ENCODE data around the gene IRX5.

IRX5 gene

DNA sequence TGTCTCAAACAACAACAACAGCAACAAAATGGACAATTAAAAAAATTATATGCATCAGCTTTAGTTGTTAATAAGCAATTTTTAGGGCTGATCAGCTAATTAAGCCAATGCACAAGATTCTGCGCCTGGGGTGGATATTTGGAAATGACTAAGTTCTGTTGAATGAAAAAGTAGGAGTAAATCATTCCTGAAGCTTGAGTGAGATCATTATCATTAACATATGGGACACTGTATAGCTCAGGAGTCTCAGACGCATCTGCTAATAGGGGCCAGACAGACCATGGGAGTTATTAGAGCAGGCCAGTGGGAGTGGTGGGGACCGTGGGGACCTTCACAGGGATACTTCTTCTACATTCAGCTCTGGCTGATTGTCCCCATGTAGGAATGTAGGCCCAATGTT, 22.8 kb downstream of the IRX5 start:
- DNase-seq: no peak

DNA sequence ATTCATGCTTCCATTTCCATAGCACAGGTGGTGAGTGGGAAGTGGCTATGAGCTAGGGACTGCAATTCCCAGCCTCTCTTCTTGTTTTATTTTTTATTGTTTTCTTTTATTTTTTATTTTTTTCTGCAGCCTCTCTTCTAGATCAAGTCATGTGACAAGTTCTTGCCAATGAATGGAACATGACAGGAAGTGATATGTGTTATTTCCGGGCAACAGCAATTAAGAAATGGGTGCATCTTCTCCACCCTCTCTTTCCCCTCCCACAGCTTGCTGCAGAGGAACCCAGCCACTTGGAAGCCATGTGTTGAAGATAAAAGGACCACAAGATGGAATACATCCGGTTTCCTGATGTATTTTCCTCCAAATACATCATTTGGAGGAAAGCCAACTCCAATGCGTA, 23.6 kb downstream of the IRX5 start:
- DNase-seq: no peak

DNA sequence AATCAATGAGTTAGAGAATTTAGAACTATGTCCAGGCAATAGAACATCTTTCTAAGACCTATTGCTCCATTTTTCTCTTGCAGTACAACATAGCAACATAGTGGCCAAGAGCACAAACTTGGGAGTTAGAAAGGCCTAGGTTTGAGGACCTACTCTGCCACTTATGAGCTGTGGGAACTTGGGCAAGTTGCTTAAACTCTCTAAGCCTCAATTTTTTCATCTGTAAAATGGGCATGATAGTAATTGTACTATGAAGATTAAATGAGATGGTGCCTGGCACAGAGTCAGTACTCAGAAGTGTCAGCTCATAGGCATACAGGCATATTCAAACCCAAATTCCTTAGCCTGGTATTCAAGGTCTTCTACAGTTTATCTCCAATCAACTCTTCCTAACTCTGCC, 25.1 kb downstream of the IRX5 start:
- DNase-seq: no peak

DNA sequence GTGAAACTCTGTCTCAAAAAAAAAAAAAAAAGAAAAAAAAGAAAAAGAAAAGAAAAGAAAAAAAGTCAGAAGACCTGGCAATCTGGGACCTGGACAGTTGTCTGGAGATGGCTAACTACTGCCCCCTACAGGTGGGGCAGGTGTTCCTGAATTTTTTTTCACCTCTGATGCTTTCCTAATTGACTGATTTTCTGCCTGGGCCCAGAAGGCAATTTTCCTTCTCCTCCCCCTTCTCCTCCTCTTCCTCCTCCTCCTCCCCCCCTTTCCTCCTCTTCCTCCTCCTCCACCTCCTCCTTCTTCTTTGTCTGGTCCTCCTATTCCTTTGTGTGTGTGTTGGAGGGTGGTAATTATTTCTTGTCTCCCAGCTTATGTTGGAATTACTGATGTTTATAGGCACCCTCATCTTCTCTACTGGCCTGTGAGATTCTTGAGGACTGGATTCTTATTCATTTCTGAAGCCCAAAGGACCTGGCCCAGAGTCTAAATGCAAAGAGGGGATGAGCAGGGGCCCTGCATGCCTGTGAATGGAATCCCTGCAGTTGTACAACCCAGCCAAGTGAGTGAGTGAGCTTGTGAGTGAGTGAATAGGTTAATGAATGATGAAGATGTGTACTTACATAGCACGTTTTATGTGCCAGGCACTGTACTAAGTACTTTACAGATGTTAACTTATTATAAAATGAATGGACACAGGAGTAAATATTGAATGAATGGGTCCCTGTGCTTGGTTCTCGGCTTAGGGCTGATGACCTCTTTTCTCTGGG, 26.9 kb downstream of the IRX5 start:
- DNase-seq: no peak

DNA sequence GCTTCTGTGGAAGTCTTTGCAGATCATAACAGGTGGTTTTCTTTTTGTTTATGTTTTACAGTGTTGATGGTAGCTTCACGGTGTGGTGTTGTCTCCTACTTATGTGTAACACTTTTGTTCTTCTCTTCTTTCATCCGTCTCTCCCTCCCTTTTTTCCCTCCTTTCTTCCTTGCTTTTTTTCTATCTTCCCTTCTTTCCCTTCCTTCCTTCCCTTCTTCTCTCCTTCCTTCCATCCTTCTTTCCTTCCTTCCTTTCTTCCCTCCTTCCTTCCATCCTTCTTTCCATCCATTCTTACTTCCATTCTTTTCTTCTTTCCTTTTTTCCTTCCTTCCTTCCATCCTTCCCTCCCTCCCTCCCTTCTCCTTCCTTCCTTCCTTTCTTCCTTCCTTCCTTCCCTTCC, 31.4 kb downstream of the IRX5 start:
- no peak for DNase-seq

DNA sequence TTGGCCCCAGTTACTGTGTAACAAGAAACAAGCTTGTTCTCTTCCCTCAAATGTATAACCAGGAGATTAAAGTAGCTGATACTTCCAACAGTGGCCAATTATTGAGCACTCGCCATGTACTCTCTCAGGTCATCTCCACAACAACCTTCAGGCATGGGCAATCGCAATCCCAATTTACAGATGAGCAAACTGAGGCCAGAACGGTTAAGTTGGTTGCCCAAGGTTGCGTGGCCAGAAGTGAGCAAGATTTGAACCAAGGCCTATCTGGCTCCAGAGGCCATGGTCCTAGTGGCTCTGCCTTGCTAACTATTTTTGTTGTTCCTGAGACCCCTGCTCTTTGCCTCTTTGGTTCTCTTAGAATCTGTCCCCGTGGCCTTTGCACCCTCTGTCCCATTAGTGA, 33.6 kb downstream of the IRX5 start:
- DNase-seq: no peak

DNA sequence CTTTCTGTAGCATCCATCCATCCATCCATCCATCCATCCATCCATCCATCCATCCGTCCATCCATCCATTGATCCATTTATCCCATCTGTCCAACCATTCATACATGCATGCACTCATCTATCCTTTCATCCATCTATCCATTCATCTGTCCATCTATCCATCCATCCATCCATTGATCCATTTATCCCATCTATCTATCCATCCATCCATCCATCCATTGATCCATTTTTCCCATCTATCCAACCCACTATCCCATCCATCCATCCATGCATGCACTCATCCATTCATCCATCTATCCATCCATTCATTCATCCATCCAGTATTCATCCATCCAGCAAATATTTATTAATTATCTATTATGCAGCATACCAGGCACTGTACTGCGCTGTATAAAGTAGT, 34.8 kb downstream of the IRX5 start:
- DNase-seq: no peak

DNA sequence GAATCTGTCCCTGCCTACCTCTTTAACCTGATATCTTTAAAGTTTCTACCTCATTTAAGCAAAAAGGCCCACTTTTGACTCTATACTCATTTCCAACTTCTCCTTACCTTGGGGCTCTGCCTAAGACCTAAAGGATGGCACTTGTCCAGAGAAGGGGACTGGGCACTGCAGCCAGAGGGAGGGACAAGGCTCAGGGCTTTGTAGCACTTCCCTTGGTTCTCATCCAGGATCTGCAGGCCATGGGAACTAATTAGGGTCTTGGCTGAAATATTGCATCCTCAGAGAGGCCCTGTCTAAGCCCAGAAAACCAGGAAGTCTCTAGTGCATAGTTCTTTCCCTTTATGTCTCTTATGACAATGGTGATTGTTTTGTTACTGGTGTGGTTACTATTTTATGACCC, 37.3 kb downstream of the IRX5 start:
- no peak for DNase-seq

DNA sequence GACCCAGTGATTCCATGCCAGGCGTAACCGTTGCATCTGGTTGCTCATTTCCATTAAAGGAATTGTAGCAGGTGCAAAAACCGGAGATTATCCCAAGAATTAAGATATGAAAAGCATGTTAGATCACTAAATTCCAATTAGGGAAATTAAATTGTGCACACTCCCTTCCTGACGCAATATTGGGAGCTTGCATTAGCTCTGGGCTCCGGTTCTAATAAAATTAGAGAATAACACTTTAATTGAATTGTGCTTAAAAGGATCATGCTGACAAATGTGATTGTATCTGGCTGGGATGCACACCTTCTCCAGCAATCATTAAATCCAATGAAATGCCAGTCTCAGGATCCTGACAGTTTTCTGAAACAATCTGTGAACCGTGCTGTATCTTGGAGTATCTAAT, 38.1 kb downstream of the IRX5 start:
- DNase-seq: no peak

DNA sequence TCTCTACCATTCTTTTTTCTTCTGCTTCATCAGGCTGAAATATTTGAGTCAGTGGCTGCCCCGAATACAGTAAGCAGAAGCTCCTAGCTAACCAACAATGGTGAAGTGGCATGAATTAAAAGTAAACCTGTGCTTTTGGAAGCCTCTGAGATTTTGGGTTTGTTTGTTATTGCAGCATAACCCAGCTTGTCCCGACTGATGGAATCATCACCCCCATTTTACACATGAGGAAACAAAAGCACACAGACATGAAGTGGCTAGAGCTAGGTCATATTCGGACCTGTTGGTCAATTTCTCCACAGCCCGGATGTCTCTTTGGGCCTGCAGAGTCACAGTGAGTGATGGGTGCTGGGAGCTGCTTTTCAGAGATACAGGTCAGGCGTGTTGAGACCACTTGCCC, 39.4 kb downstream of the IRX5 start:
- DNase-seq: no peak

DNA sequence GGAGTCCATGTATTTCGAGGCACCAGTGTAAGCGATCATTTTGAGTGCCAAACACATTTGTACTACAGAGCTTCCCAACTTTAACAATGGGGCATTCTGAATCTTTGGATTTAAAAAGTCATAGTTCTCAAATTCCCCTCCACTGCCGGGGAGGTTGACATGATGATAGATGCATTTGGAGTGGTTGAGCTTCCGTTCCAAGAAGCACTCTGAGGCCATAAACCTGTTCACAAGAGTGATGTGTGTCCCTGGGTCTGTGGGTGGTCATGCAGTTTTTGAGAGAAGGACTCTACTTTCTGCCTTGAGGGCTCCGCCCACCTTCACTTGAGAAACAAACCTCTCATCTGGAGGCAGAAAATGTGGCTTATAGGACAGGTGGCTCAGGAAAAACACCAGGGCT, 43.7 kb downstream of the IRX5 start:
- DNase-seq: peak; percentile 48

DNA sequence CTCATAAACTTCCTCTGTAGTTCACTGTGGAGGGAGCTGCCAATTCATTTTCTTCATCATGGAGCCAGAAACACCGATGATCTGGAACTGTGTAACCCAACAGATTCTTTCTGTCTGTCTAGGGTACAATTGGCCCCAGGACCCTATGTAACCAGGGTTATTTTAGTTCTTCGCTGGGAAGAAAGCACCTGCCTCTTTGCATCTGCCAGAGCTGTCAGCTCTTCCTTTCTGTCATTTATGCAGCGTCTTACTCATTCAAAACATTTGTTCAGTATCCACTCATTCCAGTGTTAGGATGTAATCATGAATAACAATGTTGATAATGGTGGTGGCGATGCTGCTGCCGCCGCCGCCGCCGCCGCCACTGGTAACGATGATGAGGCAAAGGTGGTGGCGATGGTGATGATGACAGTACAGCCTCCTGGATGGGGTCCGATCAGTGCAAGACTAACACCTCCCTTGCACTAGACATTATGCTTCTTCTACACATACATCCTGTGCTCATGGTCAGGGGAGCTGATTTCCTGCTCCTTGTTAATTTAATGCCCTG, 46.1 kb downstream of the IRX5 start:
- DNase-seq: no peak

DNA sequence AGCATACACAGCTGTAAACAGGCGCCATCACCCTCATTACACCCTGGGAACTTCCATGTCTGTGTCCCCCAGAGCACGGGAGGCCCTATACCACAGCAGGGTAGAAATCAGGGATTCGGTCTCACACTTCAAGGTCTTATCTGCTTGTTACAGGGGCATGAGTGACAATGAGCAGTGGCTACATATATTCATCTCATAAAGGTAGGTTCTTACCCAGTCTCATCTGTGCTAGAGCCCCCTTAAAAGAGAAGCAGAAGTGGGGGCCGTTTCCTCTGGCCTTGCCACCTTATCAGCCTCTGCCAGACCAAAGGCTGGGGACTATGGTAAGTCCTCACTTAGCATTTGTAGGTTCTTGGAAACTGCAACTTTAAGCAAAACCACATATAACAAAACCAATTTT, 46.5 kb downstream of the IRX5 start:
- DNase-seq: no peak

DNA sequence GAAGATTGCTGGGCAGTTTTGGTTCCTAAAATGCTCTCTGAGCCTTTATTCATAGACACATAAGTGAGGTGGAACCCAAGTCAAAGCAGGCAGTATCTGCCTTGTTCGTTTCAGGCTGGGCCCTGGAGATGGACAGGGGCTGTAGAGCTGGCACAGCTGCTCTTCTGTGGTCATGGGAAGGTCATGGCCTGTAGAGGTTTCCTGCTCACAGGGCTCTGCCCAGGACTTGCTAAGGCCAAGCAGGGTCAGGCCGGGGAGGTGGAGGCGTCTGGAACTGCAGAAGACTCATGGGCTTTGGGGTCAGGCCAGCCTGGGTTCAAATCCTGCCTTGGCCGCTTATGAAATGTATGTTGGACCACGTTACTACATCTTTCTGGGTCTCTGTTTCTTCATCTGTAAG, 50.2 kb downstream of the IRX5 start:
- DNase-seq: no peak

All from DMS79 (cell line).